ENCODE data around the gene MEGF8. TPM values are rescaled to one million over a fixed set of nuclear protein-coding genes. Genes with fewer than 3 reads are reported as not detected.

MEGF8 gene
- total RNA-seq, 2 experiments from 2014 or later: 4.2 to 4.7 TPM

DNA sequence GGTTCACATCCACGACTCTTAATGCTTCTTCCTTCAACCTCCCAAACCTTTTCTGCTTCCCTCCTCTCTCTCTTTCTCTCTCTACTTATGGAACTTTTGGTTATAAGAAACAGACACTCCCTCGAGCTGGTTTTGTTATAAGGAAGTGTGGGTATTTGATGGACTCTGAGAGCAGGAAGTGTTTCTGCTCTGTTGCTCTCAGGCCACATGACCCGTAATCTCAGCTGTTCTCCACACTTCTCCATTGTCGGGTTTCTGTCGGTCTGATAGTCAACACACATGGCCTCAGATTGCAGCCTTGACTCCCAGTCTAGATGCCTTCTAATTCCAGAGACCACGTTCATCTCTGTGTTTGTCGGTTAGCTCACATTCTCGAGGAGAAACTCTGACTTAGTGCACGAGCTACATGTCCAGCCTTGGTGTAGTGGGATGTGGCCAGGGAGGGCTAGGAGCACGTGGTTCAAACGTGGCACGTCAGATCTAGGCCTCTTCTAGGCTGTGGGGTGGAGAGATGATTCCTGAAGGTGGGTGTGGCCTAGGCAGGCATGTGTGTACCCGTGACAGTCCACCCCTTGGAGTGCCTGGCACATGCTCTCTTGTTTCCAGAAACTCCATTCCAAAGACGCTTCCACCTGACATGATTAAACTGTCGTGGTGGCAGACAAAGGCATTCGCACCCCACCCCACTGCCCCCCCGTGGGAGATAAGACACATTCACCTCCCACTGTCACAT, 38.3 kb downstream of the MEGF8 start:
- Mint-ChIP-seq H3K9me3 (peaks cover 7% of the 10 kb centered on the region), H3K27ac (no peak overlapping the region), H3K27me3 (no peaks in the 10 kb centered on the region), H3K4me3 (no peak overlapping the region), H3K36me3 (ENCODE audit: low read depth) (peaks cover 6% of the 10 kb centered on the region), H3K4me1 (no peaks in the 10 kb centered on the region)
- CTCF ChIA-PET: no interaction called here
- POLR2A ChIA-PET: no interaction called here
- DNase-seq: no peak

DNA sequence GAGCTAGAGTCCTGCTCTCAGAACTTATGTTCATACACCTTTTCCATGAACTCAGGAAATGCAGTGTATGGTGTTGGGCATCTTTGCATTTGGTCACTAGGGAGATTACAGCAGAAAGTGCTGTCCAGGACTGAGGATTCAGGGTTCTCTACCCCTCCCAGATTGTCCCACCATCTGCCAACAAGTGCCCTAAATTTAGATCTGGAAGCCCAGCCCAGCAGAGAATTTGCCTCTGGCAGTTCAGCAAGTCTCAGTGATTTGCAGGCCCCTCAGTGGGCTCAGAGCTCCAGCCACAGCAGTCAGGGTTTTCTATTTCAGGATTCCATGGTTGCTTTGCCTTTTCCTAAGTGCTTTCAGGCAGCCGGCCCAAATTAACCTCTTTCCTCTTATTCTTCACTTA, 41.2 kb downstream of the MEGF8 start:
- Mint-ChIP-seq H3K4me3 (no peak overlapping the region), H3K36me3 (ENCODE audit: low read depth) (peaks cover 6% of the 10 kb centered on the region), H3K4me1 (no peaks in the 10 kb centered on the region), H3K27me3 (no peaks in the 10 kb centered on the region), H3K9me3 (peaks cover 7% of the 10 kb centered on the region), H3K27ac (no peak overlapping the region)
- ChIA-PET POLR2A (no interaction called here), CTCF (no interaction called here)
- DNase-seq: no peak

DNA sequence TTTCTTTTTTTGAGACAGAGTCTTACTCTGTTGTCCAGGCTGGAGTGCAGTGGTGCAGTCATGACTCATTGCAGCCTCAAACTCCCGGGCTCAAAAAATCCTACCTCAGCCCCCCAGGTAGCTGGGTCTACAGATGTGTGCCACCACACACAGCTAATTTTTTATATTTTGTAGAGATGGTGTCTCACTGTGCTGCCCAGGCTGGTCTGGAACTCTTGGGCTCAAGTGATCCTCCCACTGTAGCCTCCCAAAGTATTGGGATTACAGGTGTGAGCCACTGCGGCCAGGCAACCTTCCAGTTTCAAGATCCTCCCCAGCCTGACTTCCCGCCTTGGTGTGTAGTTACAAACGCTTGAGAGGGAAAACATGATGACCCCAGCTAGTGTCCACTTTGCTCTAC, 42.5 kb downstream of the MEGF8 start:
- Mint-ChIP-seq H3K9me3 (peaks cover 7% of the 10 kb centered on the region), H3K4me1 (no peaks in the 10 kb centered on the region), H3K4me3 (no peak overlapping the region), H3K27me3 (no peaks in the 10 kb centered on the region), H3K27ac (no peak overlapping the region), H3K36me3 (ENCODE audit: low read depth) (peaks cover 6% of the 10 kb centered on the region)
- no peak for DNase-seq
- POLR2A ChIA-PET: no interaction called here
- CTCF ChIA-PET: no interaction called here

DNA sequence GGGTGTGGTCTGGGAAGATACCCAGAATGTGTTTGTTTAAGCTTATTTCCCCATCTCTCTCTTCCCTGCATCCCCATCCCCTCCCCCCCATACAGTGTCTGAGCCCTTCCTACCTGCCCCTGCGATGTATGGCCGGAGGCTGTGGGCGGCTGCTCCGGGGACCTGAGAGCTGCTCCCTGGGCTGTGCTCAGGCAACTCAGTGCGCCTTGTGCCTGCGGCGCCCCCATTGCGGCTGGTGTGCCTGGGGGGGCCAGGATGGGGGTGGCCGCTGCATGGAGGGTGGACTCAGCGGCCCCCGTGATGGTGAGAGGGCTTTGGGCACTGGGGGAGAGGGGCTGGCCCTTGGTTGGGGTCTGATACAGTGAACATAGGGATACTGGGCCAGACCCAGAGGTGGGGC, 42.9 kb downstream of the MEGF8 start:
- Mint-ChIP-seq H3K36me3 (ENCODE audit: low read depth) (peaks cover 6% of the 10 kb centered on the region), H3K4me3 (no peak overlapping the region), H3K27me3 (no peaks in the 10 kb centered on the region), H3K27ac (no peak overlapping the region), H3K4me1 (no peaks in the 10 kb centered on the region), H3K9me3 (peaks cover 7% of the 10 kb centered on the region)
- no peak for DNase-seq
- ChIA-PET CTCF (no interaction called here), POLR2A (no interaction called here)

DNA sequence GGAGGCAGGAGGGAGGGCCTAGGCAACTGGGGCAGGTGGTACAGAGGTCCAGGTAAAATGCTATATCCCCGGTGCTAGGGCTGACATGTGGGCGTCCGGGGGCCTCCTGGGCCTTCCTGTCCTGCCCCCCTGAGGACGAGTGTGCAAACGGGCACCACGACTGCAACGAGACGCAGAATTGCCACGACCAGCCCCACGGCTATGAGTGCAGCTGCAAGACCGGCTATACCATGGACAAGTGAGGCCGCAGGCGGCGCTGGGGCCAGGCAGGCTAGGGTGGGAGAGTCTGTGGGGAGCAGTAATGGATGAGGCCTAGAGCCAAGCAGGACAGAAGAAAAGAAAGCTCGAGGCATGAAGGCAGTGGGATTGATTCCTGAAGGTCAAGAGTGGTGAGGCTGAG, 43.3 kb downstream of the MEGF8 start:
- Mint-ChIP-seq H3K36me3 (ENCODE audit: low read depth) (peaks cover 6% of the 10 kb centered on the region), H3K9me3 (peaks cover 4% of the 10 kb centered on the region), H3K27ac (no peak overlapping the region), H3K4me3 (no peak overlapping the region), H3K27me3 (no peaks in the 10 kb centered on the region), H3K4me1 (no peaks in the 10 kb centered on the region)
- ChIA-PET CTCF (no interaction called here), POLR2A (no interaction called here)
- DNase-seq: no peak

DNA sequence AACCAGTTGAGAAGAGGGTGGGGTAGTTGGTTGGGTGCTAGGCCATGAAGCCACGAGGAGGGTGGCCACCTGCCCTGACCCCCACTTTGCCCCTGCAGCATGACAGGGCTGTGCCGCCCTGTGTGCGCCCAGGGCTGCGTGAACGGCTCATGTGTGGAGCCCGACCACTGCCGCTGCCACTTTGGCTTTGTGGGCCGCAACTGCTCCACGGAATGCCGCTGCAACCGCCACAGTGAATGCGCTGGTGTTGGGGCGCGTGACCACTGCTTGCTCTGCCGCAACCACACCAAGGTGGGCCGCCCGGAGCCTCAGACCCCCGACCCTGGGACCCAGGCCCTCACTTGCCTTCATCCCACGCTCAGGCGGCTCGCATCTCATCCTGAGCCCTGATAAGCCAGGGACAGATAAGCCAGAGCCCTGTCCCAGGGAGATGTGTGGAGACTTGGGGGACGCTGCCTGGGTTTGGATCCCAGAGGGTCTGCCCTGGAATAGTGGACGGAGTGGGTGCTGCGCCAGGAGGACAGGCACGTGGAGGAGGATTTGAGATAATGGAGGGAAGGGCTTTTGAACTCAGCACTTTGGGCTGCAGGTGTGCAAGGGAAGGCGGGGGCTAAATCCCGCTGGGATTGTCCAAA, 44.1 kb downstream of the MEGF8 start:
- H3K4me1 Mint-ChIP-seq: no peaks in the 10 kb centered on the region
- no peaks in the 10 kb centered on the region for H3K9me3 Mint-ChIP-seq
- ChIA-PET CTCF (no interaction called here), POLR2A (no interaction called here)
- no peak for DNase-seq
- no peak overlapping the region for H3K4me3 Mint-ChIP-seq
- no peaks in the 10 kb centered on the region for H3K27me3 Mint-ChIP-seq
- no peak overlapping the region for H3K27ac Mint-ChIP-seq
- peaks cover 1% of the 10 kb centered on the region for H3K36me3 Mint-ChIP-seq (ENCODE audit: low read depth)

DNA sequence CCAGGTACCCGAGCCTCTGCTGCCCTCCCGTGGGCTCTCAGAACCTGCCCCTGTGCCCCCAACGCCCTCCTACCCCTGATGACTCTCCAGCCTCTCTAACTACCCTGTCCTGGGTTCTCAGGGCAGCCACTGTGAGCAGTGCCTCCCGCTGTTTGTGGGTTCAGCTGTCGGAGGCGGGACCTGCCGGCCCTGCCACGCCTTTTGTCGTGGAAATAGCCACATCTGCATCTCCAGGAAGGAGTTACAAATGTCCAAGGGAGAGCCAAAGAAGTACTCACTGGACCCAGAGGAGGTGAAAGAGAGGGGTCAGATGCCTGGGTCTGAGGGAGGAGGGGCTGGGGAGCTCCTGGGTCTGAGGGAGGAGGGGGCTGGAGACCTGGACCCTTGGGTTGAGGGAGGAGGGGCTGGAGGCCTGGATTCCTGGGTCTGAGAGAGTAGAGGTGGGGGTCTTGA, 44.7 kb downstream of the MEGF8 start:
- H3K4me1 Mint-ChIP-seq: no peaks in the 10 kb centered on the region
- POLR2A ChIA-PET: no interaction called here

DNA sequence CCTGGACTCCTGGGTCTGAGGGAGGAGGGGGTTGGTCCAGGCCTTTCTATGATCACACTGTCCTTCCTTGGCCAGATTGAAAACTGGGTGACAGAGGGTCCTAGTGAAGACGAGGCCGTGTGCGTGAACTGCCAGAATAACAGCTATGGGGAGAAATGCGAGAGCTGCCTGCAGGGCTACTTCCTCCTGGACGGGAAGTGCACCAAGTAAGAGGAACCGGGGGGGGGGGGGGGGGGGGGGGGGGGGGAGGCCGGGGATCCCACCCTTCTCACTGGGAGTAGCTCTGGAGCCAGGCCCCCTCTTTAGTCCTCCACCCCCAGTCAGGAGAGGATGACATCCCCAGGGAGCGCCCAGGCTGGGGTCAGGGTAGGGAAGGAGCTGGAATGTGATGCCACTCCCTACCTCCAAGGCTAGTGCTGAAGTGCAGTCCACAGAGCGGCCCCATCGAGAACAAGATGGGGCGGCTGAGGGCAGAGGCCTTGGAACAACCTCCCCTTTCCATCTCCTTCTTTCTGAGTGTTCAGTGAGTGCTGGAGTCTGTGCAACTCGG, 45.3 kb downstream of the MEGF8 start:
- Mint-ChIP-seq H3K27ac (no peak overlapping the region), H3K9me3 (no peaks in the 10 kb centered on the region), H3K4me1 (no peaks in the 10 kb centered on the region), H3K27me3 (no peaks in the 10 kb centered on the region), H3K36me3 (ENCODE audit: low read depth) (no peaks in the 10 kb centered on the region), H3K4me3 (no peak overlapping the region)
- no peak for DNase-seq
- CTCF ChIA-PET: no interaction called here
- POLR2A ChIA-PET: no interaction called here

More for the DNA sequence above, 44.7 kb downstream of the MEGF8 start:
- CTCF ChIA-PET: no interaction called here
- no peaks in the 10 kb centered on the region for H3K9me3 Mint-ChIP-seq
- no peaks in the 10 kb centered on the region for H3K36me3 Mint-ChIP-seq (ENCODE audit: low read depth)
- DNase-seq: no peak
- H3K27me3 Mint-ChIP-seq: no peaks in the 10 kb centered on the region
- H3K4me3 Mint-ChIP-seq: no peak overlapping the region
- no peak overlapping the region for H3K27ac Mint-ChIP-seq

DNA sequence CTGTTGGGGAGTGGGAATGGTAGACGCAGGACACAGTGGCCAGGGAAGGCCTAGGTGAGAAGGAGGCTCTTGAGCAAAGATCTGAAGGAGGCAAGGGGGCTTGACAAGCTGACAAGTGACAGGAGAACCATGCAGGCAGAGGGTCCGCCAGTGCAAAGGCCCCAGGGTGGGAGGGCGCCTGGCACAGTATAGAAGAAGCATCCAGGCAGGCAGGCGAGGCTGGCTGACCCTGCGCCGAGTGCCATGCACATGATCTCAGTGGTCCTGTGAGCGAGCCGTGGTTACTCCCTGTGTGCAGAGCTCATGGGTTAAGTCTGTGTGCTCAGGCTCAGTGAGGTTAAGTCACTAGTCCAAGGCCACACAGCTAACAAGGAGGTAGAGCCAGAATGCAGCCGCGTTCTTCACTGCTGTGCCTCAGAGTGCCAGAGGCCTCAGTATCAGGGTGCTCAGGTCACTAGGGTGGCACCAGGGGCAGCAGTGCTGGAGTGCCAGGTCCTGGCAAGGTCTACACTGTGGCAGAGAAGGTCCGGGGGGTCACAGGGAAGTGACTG, 49.5 kb downstream of the MEGF8 start:
- Mint-ChIP-seq H3K36me3 (ENCODE audit: low read depth) (no peaks in the 10 kb centered on the region), H3K27ac (no peak overlapping the region), H3K9me3 (no peaks in the 10 kb centered on the region), H3K4me3 (no peak overlapping the region), H3K27me3 (peaks cover 4% of the 10 kb centered on the region), H3K4me1 (no peaks in the 10 kb centered on the region)
- no peak for DNase-seq
- CTCF ChIA-PET: no interaction called here
- POLR2A ChIA-PET: no interaction called here

DNA sequence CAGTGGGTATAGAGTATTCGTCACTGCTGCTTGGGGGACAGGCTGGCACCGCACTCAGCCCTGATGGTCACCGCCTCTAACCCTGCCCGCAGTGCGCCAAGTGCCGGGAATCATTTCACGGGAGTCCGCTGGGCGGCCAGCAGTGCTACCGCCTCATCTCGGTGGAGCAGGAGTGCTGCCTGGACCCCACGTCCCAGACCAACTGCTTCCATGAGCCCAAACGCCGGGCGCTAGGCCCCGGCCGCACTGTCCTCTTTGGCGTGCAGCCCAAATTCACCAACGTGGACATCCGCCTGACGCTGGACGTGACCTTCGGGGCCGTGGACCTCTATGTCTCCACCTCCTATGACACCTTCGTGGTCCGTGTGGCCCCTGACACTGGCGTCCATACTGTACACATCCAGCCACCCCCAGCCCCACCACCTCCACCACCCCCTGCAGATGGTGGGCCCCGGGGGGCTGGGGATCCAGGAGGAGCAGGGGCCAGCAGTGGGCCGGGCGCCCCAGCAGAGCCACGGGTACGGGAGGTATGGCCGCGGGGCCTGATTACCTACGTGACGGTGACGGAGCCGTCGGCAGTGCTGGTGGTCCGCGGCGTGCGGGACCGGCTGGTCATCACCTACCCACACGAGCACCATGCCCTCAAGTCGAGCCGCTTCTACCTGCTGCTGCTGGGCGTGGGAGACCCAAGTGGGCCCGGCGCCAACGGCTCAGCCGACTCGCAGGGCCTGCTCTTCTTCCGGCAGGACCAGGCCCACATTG, 50.2 kb downstream of the MEGF8 start:
- no peaks in the 10 kb centered on the region for H3K9me3 Mint-ChIP-seq
- no peak overlapping the region for H3K4me3 Mint-ChIP-seq
- ChIA-PET POLR2A (no interaction called here), CTCF (no interaction called here)
- DNase-seq: no peak
- H3K4me1 Mint-ChIP-seq: no peaks in the 10 kb centered on the region
- H3K27me3 Mint-ChIP-seq: peaks cover 5% of the 10 kb centered on the region
- no peaks in the 10 kb centered on the region for H3K36me3 Mint-ChIP-seq (ENCODE audit: low read depth)
- no peak overlapping the region for H3K27ac Mint-ChIP-seq

DNA sequence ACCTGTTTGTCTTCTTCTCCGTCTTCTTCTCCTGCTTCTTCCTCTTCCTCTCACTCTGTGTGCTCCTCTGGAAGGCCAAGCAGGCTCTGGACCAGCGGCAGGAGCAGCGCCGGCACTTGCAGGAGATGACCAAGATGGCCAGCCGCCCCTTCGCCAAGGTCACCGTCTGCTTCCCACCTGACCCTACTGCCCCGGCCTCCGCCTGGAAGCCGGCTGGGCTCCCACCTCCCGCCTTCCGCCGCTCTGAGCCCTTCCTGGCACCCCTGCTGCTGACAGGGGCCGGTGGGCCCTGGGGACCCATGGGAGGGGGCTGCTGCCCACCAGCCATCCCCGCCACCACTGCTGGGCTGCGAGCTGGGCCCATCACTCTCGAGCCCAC, 50.7 kb downstream of the MEGF8 start:
- no peaks in the 10 kb centered on the region for H3K9me3 Mint-ChIP-seq
- H3K27me3 Mint-ChIP-seq: peaks cover 5% of the 10 kb centered on the region
- POLR2A ChIA-PET: no interaction called here
- CTCF ChIA-PET: no interaction called here
- no peaks in the 10 kb centered on the region for H3K36me3 Mint-ChIP-seq (ENCODE audit: low read depth)
- no peak overlapping the region for H3K4me3 Mint-ChIP-seq
- DNase-seq: no peak
- H3K27ac Mint-ChIP-seq: no peak overlapping the region
- no peaks in the 10 kb centered on the region for H3K4me1 Mint-ChIP-seq

DNA sequence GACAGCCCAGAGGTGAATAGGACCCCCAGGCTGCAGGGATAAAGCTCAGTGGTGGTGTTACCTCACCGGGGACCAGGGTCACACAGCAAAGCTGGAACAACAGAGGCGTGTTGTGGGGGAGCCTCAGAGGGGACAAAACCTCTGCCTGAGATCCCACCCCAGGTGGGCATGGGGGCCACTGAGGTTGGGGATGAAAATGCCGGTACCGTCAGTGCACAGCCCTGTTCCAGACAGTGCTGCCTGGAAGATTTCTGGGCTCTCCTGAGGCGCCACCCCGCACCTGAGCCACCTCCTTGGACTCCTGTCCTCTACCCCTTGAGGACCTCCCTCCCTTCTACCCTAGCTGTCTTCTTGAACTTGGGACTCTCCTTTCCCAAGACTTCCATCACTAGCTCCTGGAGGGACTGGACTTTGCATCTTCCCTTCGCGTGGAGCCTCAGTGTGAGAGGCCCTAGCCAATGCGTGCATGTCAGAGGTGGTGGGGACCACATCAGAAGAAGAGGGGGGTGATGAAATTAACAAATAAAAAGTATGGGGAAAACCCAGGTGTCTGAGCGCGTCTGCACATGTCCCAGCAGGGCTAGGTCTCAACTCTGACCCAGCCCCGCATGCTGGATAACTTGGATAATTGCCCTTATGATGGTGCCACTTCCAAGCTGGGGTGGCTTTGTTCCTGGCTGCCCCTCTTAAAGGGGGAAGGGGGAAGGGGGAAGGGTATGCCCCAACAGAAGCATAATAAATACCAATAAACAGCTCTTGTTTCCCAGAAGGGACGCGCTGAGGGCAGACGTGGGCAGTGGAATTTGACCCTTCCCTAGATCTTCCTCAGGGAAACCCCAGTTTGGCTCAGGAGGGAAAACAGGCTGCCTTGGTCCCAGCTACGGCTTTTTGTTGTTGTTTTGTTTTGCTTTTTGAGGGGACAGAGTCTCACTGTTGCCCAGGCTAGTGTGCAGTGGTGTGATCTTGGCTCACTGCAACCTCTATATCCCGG, 53.1 kb downstream of the MEGF8 start:
- no peaks in the 10 kb centered on the region for H3K9me3 Mint-ChIP-seq
- no peak overlapping the region for H3K4me3 Mint-ChIP-seq
- ChIA-PET CTCF (no interaction called here), POLR2A (interaction anchor here (1.0 to 3.5 kb wide), 3 partner anchors 11 to 23 kb away, joined by 3 to 9 read pairs (median 3); no protein-coding TSS in a partner anchor)
- no peak for DNase-seq
- peaks cover 15% of the 10 kb centered on the region for H3K27me3 Mint-ChIP-seq
- no peaks in the 10 kb centered on the region for H3K36me3 Mint-ChIP-seq (ENCODE audit: low read depth)
- H3K4me1 Mint-ChIP-seq: no peaks in the 10 kb centered on the region
- no peak overlapping the region for H3K27ac Mint-ChIP-seq
